Activated T-helper 1 cell treated with anti-CD3 and anti-CD28 coated beads, Interleukin-12 subunit alpha, Interleukin-12 subunit beta, Interleukin-2, Interleukin-4 antibody, amounts not matched to agents 30 ng/mL and 10 ng/mL and 1 ng/mL, durations not matched to agents 14 hours and 24 hours and 36 hours (primary cell): ENCODE data around the gene TMA7B. TPM values are rescaled to one million over a fixed set of nuclear protein-coding genes. Genes with fewer than 3 reads are reported as not detected.
"Not testable (repeated sequence)": the region's sequence is repeated elsewhere in the genome, so short reads cannot be mapped to it uniquely, and the experiment has no call there.

Experiments
- DNase-seq: peaks from one replicate; pipeline ENCODE4 v3.0.0; 2021; ENCODE audit warnings: low spot score
- H3K27ac Mint-ChIP-seq: one replicate; pipeline ENCODE4 v1.8.0; 2021; ENCODE audit warnings: mild to moderate bottlenecking, mixed read lengths
- H3K27me3 Mint-ChIP-seq: one replicate; pipeline ENCODE4 v1.8.0; 2022; ENCODE audit warnings: mild to moderate bottlenecking, moderate library complexity, mixed read lengths; ENCODE audit not compliant: insufficient read depth
- H3K36me3 Mint-ChIP-seq: one replicate; pipeline ENCODE4 v1.8.0; 2021; ENCODE audit warnings: low read depth, mixed read lengths
- H3K4me1 Mint-ChIP-seq: one replicate; pipeline ENCODE4 v1.8.0; 2021; ENCODE audit warnings: low read depth, mixed read lengths
- H3K4me3 Mint-ChIP-seq: one replicate; pipeline ENCODE4 v1.8.0; 2021; ENCODE audit warnings: mild to moderate bottlenecking, moderate library complexity, mixed read lengths
- H3K9me3 Mint-ChIP-seq: one replicate; pipeline ENCODE4 v1.8.0; 2021; ENCODE audit warnings: mixed read lengths
- intact Hi-C: fragments of 100-400 bp; cut with micrococcal nuclease; formaldehyde crosslinking; loops from one replicate; pipeline ENCODE4 v1.15.1; 2024
- total RNA-seq: library from RNA; stranded (reverse); gene quantifications from 2 replicates; pipeline ENCODE4 v1.2.3, GENCODE V29; 2022

The TMA7B gene
- total RNA-seq, 1 donor from 2014 or later = 1.7 TPM

- Mint-ChIP-seq H3K27ac (no peak overlapping the region), H3K4me3 (no peak overlapping the region), H3K9me3 (no peaks in the 10 kb centered on the region), H3K27me3 (no peaks in the 10 kb centered on the region), H3K4me1 (peaks cover 81% of the 10 kb centered on the region), H3K36me3 (peaks cover 63% of the 10 kb centered on the region)
- intact Hi-C loops = no loop called here
- no peak for DNase-seq
These were observed 12.7 kb upstream of the TMA7B start for GRCh38 chr22:39947220-39948216.

GRCh38 chr22:39949964-39950737 lies 10.0 kb upstream of the TMA7B start:
- no peak for DNase-seq
- no peaks in the 10 kb centered on the region for H3K9me3 Mint-ChIP-seq
- peaks cover 70% of the 10 kb centered on the region for H3K36me3 Mint-ChIP-seq
- H3K4me1 Mint-ChIP-seq = peaks cover 83% of the 10 kb centered on the region
- intact Hi-C loops = no loop called here
- peak overlapping the region; percentile 41 for H3K27ac Mint-ChIP-seq
- no peaks in the 10 kb centered on the region for H3K27me3 Mint-ChIP-seq
- H3K4me3 Mint-ChIP-seq = no peak overlapping the region

GRCh38 chr22:39951603-39952293 lies 8.4 kb upstream of the TMA7B start:
- intact Hi-C loops = loop anchor here (1.0 kb wide), 1 partner anchor 8 kb away; no protein-coding TSS in a partner anchor
- not testable (repeated sequence) for DNase-seq, H3K27me3 Mint-ChIP-seq, H3K9me3 Mint-ChIP-seq
- H3K36me3 Mint-ChIP-seq = peaks cover 71% of the 10 kb centered on the region
- peak overlapping the region; percentile 76 for H3K27ac Mint-ChIP-seq
- H3K4me3 Mint-ChIP-seq = peak overlapping the region; percentile 28
- H3K4me1 Mint-ChIP-seq = peaks cover 84% of the 10 kb centered on the region

GRCh38 chr22:39952347-39952746 lies 7.8 kb upstream of the TMA7B start:
- Mint-ChIP-seq H3K4me3 (no peak overlapping the region), H3K9me3 (no peaks in the 10 kb centered on the region), H3K4me1 (peaks cover 84% of the 10 kb centered on the region), H3K27me3 (no peaks in the 10 kb centered on the region), H3K27ac (no peak overlapping the region), H3K36me3 (peaks cover 71% of the 10 kb centered on the region)
- intact Hi-C loops = no loop called here
- DNase-seq = no peak

- no peak for DNase-seq
- Mint-ChIP-seq H3K4me1 (peaks cover 88% of the 10 kb centered on the region), H3K27ac (peak overlapping the region; percentile 75), H3K27me3 (no peaks in the 10 kb centered on the region), H3K9me3 (no peaks in the 10 kb centered on the region), H3K36me3 (peaks cover 75% of the 10 kb centered on the region), H3K4me3 (no peak overlapping the region)
- intact Hi-C loops = no loop called here
These were observed 7.1 kb upstream of the TMA7B start for GRCh38 chr22:39953101-39953500.

GRCh38 chr22:39954584-39955055 lies 5.6 kb upstream of the TMA7B start:
- no peak for DNase-seq
- H3K9me3 Mint-ChIP-seq = no peaks in the 10 kb centered on the region
- no peak overlapping the region for H3K27ac Mint-ChIP-seq
- no peak overlapping the region for H3K4me3 Mint-ChIP-seq
- H3K36me3 Mint-ChIP-seq = peaks cover 74% of the 10 kb centered on the region
- no peaks in the 10 kb centered on the region for H3K27me3 Mint-ChIP-seq
- peaks cover 90% of the 10 kb centered on the region for H3K4me1 Mint-ChIP-seq
- intact Hi-C loops = no loop called here

GRCh38 chr22:39955675-39956074 lies 4.5 kb upstream of the TMA7B start:
- intact Hi-C loops = no loop called here
- Mint-ChIP-seq H3K27ac (no peak overlapping the region), H3K4me1 (peaks cover 90% of the 10 kb centered on the region), H3K27me3 (no peaks in the 10 kb centered on the region), H3K9me3 (no peaks in the 10 kb centered on the region), H3K36me3 (peaks cover 74% of the 10 kb centered on the region), H3K4me3 (no peak overlapping the region)
- no peak for DNase-seq

DNA sequence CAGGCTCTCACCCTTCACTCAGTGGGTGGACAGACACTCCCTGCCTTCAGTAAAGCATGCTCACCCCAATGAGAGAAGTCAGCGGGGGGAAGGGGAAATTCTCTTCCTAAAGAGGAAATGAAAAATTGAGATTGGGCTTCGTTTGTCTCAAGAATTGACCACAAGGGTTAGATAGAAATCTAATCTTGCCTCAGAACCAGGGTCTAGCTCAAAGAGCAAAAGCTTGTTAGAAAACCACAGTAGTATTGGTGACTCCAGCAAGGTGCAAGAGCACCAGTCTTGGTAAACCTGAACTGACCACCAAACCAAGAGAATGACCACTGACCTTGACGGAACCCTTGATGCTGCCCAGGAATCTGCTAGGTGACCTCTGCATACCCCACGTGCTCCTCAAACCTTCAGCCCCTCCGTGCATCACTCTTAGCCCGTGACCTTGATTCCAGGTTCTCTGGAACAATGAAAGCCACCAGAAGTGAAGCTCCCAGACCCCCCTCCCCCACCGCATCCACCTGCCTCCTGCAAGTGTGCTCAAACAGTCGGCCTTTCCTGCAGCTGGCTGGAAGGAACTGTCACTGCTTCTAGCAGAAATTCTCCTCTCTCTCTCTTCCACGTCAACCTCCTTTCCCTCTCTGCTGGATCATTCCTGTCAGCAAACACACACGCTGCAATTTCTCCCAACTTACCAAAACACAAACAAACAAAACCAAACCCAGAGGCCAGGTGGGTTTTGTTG lies 3.1 kb upstream of the TMA7B start:
- H3K27me3 Mint-ChIP-seq = no peaks in the 10 kb centered on the region
- H3K4me3 Mint-ChIP-seq = no peak overlapping the region
- H3K4me1 Mint-ChIP-seq = peaks cover 91% of the 10 kb centered on the region
- intact Hi-C loops = no loop called here
- no peak for DNase-seq
- H3K27ac Mint-ChIP-seq = no peak overlapping the region
- H3K36me3 Mint-ChIP-seq = peaks cover 73% of the 10 kb centered on the region
- H3K9me3 Mint-ChIP-seq = no peaks in the 10 kb centered on the region

DNA sequence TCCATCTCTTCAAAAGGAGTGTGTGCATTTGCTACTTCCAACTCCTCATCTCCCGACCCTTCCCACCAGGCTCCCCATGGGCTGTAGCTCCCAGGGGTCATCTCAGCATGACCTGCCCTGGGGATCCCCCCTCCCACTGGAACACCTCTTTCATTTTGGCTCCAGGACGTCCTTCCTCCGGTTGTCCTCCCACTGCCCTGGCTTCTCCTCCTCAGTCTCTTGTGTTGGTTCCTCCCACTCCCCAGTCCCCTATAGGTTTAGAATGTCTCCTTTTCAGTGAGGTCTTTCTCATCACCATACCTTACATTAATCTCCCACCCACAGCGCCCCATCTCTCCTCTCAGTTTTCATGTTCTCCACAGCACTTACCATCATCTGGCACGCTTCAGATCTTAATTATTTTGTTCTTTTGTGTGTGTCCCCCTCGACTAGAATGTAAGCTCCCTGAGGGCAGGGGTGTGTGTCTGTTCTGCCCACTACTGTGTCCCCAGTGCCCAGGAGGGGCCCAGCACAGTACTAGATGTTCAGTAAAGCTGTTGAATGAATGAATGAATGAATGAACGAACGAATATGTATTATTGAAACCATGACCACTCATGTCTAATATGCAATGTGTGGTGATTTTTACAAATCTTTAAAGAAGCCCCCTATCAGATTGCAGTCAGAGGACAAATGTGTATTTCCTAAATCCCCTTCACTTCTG lies 2.0 kb upstream of the TMA7B start:
- Mint-ChIP-seq H3K27me3 (no peaks in the 10 kb centered on the region), H3K36me3 (peaks cover 67% of the 10 kb centered on the region), H3K27ac (peak overlapping the region; percentile 15), H3K9me3 (no peaks in the 10 kb centered on the region), H3K4me3 (no peak overlapping the region), H3K4me1 (peaks cover 82% of the 10 kb centered on the region)
- no peak for DNase-seq
- intact Hi-C loops = no loop called here

DNA sequence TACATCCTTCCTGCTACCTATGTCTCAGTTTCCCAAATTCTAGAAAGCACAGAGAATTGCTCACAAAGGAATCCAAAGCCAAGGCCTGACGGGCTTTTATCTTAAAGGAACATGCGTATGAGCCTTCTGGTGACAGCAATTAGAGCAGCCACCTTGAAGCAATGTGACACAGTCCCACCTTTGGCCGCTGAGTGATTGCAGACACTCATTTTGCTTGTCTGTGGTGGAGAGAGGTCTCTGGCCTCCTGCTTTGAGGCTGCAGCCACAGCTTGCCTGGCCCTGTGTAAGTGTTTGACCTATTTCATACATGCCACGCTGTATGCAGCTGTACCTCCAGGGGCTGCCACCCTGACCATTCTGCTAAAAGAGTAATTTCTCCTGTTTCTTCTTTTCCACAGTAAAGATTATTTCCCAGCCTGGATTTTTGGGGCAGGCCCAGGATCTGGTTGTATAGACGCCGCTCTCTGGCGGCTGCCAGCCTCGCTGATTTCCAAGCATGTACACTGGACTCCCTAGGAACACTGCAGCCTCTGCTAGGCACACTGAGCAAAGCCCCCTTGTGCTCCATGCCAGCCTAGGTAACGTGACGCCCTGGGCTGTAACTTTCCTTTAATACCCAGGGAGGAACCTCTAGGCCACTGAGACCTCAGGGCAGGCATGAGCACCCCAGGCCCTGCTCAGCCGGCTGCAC lies 1.1 kb upstream of the TMA7B start:
- H3K4me1 Mint-ChIP-seq = peaks cover 72% of the 10 kb centered on the region
- no peak for DNase-seq
- peaks cover 66% of the 10 kb centered on the region for H3K36me3 Mint-ChIP-seq
- no peaks in the 10 kb centered on the region for H3K27me3 Mint-ChIP-seq
- intact Hi-C loops = loop anchor here (1.0 kb wide), 1 partner anchor 8 kb away; no protein-coding TSS in a partner anchor
- H3K9me3 Mint-ChIP-seq = no peaks in the 10 kb centered on the region
- peak overlapping the region; percentile 32 for H3K4me3 Mint-ChIP-seq
- H3K27ac Mint-ChIP-seq = peak overlapping the region; percentile 55
